NCI-H2107 treated with DMSO at 0.1 percent for 48 hours (cell line): ENCODE data around the gene PTPRK.
"Not testable (repeated sequence)": the region's sequence is repeated elsewhere in the genome, so short reads cannot be mapped to it uniquely, and the experiment has no call there.

Experiments used
- DNase-seq: peaks from one replicate; lab custom pipeline; 2025; ENCODE audit not compliant: unreplicated experiment; lab: John Stamatoyannopoulos, UW

The PTPRK gene

GRCh38 chr6:127938701-127939100 is 581.7 kb downstream of the PTPRK start:
- no peak for DNase-seq

- no peak for DNase-seq
Measured at GRCh38 chr6:127937747-127938146, 582.7 kb downstream of the PTPRK start.

GRCh38 chr6:127937102-127937501 is 583.3 kb downstream of the PTPRK start:
- no peak for DNase-seq

GRCh38 chr6:127934956-127935355 is 585.4 kb downstream of the PTPRK start:
- DNase-seq: no peak

- DNase-seq: no peak
Measured at GRCh38 chr6:127933852-127934840, 586.3 kb downstream of the PTPRK start.

GRCh38 chr6:127933137-127933536 is 587.3 kb downstream of the PTPRK start:
- no peak for DNase-seq

- DNase-seq: no peak
Measured at GRCh38 chr6:127932708-127933107, 587.7 kb downstream of the PTPRK start.

GRCh38 chr6:127926441-127926840 is 594.0 kb downstream of the PTPRK start:
- not testable (repeated sequence) for DNase-seq

GRCh38 chr6:127924440-127924839 is 596.0 kb downstream of the PTPRK start:
- no peak for DNase-seq

GRCh38 chr6:127924031-127924430 is 596.4 kb downstream of the PTPRK start:
- no peak for DNase-seq

GRCh38 chr6:127923135-127923534 is 597.3 kb downstream of the PTPRK start:
- peak; percentile 6 for DNase-seq

- DNase-seq: no peak
Measured at GRCh38 chr6:127921982-127922381, 598.4 kb downstream of the PTPRK start.

GRCh38 chr6:127920804-127921203 is 599.6 kb downstream of the PTPRK start:
- DNase-seq: no peak
